Esophagus muscularis mucosa (tissue), 4 donors: ENCODE measurements around the gene LHPP.

Source experiments
- CTCF ChIP-seq, 3 experiments: fragments of 200-600 bp in 2 of 3; fragments of 450-650 bp in 1 of 3; sonication (generic) in 2 of 3; IDR thresholded peaks; one replicate each; pipeline ENCODE4 v1.5.1; 2017 to 2019; ENCODE audit warnings: antibody characterized with exemption in 3 of 3, mild to moderate bottlenecking in 2 of 3, moderate library complexity in 1 of 3
- EP300 ChIP-seq: sonication (generic); formaldehyde crosslinking; IDR thresholded peaks from one replicate; pipeline ENCODE4 v1.6.1; 2017; ENCODE audit warnings: antibody characterized with exemption
- POLR2A ChIP-seq: fragments of 450-650 bp; IDR thresholded peaks from one replicate; pipeline ENCODE4 v1.6.1; 2017; ENCODE audit warnings: antibody characterized with exemption, moderate library complexity, mild to moderate bottlenecking, low read depth
- POLR2AphosphoS5 ChIP-seq, 2 donors: sonication (generic); formaldehyde crosslinking; IDR thresholded peaks; one replicate each; pipeline ENCODE4 v1.6.1; 2017; ENCODE audit warnings: antibody characterized with exemption in 2 of 2

- TF ChIP-seq CTCF (IDR thresholded peaks at IDR 0.05) (no peak), POLR2A (no peak), EP300 (no peak), POLR2AphosphoS5 (IDR thresholded peaks at IDR 0.05) (no peak)
These were observed 90.1 kb downstream of the LHPP start for GRCh38 chr10:124551755-124552154.
